HEK293T (cell line): ENCODE measurements around the gene CRABP2.

ENCODE experiments used
- ELF4 ChIP-seq: fragments of 450-650 bp; IDR thresholded peaks from 2 replicates; pipeline ENCODE4 v1.6.1; 2017; ENCODE audit warnings: antibody characterized with exemption
- FOXM1 ChIP-seq: fragments of 450-650 bp; IDR thresholded peaks from 2 replicates; pipeline ENCODE4 v1.6.1; 2017; ENCODE audit warnings: mild to moderate bottlenecking, borderline replicate concordance
- HDGF ChIP-seq: fragments of 450-650 bp; IDR thresholded peaks from 2 replicates; pipeline ENCODE4 v1.6.1; 2017; ENCODE audit warnings: antibody characterized with exemption, borderline replicate concordance
- SP1 ChIP-seq: fragments of 450-650 bp; IDR thresholded peaks from 2 replicates; pipeline ENCODE4 v1.6.1; 2017

GRCh38 chr1:156670791-156671190 lies 34.6 kb downstream of the CRABP2 start:
- TF ChIP-seq SP1 = no peak
- no peak for TF ChIP-seq ELF4
- TF ChIP-seq HDGF = no peak
- no peak for TF ChIP-seq FOXM1
